AG09319 (cell line): Measurements from ENCODE around the gene LRRC36.

Experiments used
- DNase-seq: peaks from one replicate; pipeline ENCODE4 v3.0.0-alpha.2; 2010; ENCODE audit warnings: low read depth; ENCODE audit errors: extremely low read depth
- TF ChIP-seq, protein P1 (sequence below): IDR thresholded peaks from 2 replicates; pipeline ENCODE4 v1.5.1; 2011; ENCODE audit warnings: low read depth, mild to moderate bottlenecking, inconsistent platforms, low read length, moderate library complexity

The LRRC36 gene

DNA sequence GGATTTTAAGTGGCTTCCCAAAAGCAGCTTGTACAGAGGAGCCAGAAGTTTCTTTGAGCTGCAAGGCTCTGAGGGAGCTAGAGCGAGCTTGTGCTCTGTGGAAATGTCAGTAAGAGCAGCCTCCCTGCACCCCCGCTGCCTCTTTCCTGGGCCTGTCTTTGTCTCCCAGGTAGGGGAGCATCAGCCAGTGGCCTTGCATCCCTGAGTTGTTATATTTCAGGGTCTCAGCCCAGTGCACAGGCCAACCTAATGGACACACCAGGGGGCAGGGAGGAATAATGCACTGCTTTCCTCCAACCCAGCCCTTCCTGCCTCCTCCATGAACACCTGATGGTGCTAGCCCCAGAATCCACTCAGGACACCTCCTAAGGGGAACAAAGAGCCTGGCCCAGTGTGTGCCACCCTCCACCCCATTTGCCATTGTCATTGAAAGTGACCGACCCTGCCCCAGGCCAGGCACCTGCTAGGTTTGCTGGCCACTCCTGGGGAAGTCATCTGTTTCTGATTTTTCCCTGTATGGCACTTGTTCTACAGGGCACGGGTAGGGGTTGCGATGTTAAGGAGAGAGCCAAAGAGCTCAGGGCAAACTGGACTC lies 60.3 kb downstream of the LRRC36 start:
- TF ChIP-seq, protein P1, sequence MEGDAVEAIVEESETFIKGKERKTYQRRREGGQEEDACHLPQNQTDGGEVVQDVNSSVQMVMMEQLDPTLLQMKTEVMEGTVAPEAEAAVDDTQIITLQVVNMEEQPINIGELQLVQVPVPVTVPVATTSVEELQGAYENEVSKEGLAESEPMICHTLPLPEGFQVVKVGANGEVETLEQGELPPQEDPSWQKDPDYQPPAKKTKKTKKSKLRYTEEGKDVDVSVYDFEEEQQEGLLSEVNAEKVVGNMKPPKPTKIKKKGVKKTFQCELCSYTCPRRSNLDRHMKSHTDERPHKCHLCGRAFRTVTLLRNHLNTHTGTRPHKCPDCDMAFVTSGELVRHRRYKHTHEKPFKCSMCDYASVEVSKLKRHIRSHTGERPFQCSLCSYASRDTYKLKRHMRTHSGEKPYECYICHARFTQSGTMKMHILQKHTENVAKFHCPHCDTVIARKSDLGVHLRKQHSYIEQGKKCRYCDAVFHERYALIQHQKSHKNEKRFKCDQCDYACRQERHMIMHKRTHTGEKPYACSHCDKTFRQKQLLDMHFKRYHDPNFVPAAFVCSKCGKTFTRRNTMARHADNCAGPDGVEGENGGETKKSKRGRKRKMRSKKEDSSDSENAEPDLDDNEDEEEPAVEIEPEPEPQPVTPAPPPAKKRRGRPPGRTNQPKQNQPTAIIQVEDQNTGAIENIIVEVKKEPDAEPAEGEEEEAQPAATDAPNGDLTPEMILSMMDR: no peak
- DNase-seq: no peak

DNA sequence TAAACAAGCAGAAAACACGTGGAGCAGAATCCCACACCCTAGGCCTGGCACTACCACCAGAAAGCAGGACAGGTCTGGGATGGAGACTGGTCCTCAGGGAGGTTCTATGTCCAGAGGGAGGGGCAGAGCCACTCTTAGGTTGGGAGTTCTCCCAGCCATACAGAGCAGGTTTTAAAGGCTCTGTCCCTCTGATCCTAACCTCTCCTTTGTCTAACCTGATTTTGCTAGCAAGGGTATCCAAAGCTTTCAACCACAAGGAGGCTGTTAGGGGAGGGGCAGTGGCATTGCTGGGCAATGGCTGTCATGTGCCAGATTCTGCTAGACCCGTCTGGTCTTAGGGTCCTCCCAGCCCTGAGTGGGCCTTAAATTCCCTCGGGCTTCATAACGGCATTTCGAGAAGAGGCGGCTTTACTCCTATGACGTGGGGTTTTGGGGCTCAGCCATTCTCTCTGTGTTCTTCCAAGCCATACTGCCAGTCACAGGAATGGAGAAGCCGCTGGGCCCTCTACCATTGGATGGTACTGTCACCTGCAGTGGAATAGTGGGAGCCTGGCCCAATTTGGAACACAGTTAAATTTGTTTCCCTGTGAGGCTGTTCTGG lies 61.0 kb downstream of the LRRC36 start:
- TF ChIP-seq, protein P1: no peak
- DNase-seq: no peak

GRCh38 chr16:67388191-67388590 lies 61.6 kb downstream of the LRRC36 start:
- no peak for DNase-seq
- TF ChIP-seq, protein P1: no peak

DNA sequence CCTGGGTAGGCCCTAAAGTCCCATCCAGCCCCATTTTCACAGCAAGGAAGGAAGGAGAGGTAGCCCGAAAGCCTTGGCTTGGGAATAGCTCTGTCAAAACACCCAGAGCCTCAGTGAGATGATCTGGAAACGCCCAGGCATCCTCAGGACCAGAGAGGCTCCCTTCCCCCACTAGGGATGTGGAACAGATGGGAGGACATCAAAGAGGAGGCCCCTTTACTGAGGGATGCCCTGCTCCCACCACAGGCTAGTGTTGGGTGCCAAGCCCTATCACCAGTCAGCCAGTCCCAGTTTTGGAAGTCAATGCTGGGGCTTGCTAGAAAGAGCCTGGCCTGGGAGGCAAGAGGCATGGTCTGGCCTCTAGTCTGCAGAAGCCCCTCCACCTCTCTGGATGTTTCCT lies 62.0 kb downstream of the LRRC36 start:
- no peak for DNase-seq
- TF ChIP-seq, protein P1: no peak

DNA sequence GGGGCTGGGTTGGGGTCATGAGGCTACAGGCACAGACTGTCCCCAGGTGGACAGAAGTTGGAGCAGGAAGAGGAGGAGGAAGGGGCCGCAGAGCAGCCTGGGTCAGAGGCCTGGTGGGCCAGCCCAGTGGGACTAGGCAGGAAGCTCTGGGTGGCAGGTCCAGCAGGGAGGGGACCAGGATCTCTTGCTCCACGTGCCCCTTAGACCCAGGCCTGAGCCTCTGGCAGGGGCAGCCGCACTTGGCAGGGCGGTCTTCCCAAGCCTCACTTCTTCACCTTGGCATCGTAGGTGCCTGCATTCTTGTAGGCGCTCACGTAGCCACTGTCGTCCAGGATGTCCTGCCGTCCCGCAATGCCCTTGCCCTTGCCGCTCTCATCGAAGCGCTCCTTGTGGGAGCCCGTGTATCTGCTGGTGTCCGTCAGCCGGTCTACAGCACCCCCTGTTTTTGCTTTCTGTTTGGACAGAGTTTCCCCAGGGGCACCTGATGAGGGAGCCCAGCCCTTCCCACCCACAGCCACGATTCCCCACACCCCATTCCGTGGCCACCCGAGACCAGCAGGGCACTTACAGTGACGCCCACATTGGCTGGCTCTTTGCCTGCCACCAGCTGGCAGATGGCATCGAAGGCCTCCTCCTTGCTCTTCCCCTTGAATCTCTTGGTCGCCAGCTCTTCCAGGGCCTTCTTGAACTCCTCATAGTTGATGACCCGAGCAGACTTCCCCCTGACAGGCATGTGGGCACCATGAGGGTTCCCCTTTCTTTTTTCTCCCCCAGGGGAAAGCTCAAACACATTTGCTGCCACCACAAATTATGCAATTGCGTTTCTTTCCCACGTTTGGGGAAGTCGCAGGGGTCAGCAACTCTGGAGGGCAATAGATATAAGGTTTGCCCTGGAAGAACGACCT lies 63.5 kb downstream of the LRRC36 start:
- TF ChIP-seq, protein P1: no peak
- no peak for DNase-seq

GRCh38 chr16:67390816-67391423 lies 64.3 kb downstream of the LRRC36 start:
- TF ChIP-seq, protein P1: no peak
- no peak for DNase-seq
